Activated CD4-positive, CD25-positive, alpha-beta regulatory T cell treated with anti-CD3 and anti-CD28 coated beads, Interleukin-2, amount 50 U/mL, for 24 hours (primary cell): Measurements from ENCODE around the gene MFSD12.
A peak's percentile ranks its signal among the peaks of the same experiment; 100 is the strongest.
"Not testable (repeated sequence)": the region's sequence is repeated elsewhere in the genome, so short reads cannot be mapped to it uniquely, and the experiment has no call there.

ENCODE experiments used
- ATAC-seq, 2 donors: fragments of 150-1000 bp; cut with Tn5 transposase; one replicate each; pipeline ENCODE4 v1.10.0; 2021; ENCODE audit warnings: mild to moderate bottlenecking in 1 of 2, moderate library complexity in 1 of 2

The MFSD12 gene

GRCh38 chr19:3584036-3584802, 26.8 kb upstream of the MFSD12 start:
- ATAC-seq = not testable (repeated sequence)

GRCh38 chr19:3581792-3582191, 24.4 kb upstream of the MFSD12 start:
- ATAC-seq = not testable (repeated sequence)

- no peak for ATAC-seq
Measured at GRCh38 chr19:3580156-3580934, 23.0 kb upstream of the MFSD12 start.

DNA sequence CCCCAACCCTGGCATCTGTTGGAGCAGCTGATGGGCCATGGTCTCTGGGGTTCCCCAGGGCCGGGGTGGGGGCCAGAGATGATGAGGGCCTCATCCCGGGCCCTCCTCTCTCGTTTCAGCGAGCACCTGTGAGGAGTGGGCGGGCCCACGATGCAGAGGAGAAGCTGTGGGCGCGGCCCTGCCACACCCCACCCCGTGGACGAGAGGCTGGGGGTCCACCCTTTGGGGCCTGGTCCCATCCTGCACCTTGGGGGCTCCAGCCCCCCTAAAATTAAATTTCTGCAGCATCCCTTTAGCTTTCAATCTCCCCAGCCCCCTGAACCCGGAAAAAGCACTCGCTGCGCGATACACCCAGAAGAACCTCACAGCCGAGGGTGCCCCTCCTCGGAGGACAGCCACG, 21.0 kb upstream of the MFSD12 start:
- ATAC-seq = no peak

GRCh38 chr19:3577723-3578344, 20.4 kb upstream of the MFSD12 start:
- ATAC-seq = no peak

- ATAC-seq = no peak
Measured at GRCh38 chr19:3576696-3577443, 19.5 kb upstream of the MFSD12 start.

DNA sequence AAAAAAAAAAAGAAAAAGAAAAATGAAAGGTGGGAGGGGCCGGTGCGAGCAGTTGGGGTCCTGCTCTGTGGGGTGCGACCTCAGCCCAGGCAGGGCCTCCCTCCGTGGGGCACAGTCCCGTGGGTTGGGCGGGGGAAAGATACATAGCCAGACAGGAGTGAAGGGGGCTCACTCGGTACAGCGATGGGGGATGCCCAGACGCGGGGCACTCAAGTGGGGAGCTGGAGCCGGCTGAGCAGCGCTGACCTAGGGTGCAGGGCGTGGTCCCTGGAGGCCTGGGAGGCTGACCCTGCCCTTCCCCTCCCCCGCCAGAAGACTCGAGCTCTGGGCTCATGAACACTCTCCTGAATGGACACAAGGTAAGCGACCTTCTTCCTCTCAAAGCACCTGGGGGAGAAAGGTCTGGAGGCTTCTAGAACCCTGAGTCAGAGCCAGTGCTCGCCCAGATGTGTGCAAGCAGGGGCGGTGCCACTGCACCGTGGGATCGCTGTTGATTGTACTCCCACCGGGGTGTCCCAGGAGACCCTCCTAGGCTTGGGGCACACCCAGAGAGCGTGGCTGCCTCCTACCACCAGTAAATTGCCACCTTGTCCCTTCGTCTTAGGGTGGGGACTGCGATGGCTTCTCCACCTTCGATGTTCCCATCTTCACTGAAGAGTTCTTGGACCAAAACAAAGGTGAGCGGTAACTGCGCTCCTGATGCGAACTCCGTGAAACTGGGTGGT, 18.7 kb upstream of the MFSD12 start:
- no peak for ATAC-seq

DNA sequence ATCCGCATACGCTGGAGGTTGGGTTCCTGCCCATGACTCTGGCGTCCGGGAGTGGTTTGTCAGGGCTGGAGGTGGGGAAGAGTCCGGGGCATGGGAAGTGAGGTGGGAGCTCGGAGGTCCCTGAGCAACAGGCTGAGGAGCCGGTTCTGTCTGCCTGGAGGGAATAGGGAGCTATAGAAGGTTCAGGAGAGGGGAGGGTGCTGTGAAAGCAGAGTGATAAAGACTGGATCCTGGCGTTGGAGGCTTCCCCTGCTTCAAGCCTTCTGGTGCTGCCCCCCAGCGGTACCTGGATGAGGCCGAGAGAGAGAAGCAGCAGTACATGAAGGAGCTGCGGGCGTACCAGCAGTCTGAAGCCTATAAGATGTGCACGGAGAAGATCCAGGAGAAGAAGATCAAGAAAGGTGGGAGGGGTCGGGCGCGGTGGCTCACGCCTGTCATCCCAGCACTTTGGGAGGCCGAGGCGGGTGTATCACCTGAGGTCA, 17.9 kb upstream of the MFSD12 start:
- no peak for ATAC-seq

DNA sequence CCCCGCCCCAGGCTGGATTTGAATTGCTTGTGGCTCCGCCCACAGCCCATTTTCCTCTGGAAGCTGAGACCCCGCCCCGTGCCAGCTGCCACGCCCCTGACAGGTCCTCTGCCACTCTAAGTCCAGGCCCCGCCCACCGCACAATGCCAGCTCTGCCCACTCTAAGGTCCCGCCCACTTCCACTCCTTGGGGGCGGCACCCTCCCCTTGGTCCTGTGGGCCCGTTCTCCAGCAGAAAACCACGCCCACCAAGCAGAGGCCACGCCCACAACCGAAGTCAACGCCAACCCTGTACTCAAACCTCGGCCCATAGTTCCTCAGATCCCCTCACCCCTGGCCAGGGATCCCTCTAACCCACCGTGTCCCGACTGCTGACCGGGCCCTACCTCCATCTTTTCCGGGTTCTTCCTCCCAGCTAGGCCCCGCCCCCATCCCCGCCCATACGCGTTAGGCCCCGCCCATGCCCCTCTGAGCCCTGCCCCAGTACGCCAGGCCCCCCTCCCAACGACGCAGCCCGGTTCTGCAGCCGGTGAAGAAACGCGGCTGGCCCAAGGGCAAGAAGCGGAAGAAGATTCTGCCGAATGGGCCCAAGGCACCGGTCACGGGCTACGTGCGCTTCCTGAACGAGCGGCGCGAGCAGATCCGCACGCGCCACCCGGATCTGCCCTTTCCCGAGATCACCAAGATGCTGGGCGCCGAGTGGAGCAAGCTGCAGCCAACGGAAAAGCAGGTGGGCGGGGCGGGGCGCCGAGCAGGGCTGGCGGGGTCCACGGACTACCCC, 16.7 kb upstream of the MFSD12 start:
- no peak for ATAC-seq

GRCh38 chr19:3573162-3573857, 15.9 kb upstream of the MFSD12 start:
- no peak for ATAC-seq

DNA sequence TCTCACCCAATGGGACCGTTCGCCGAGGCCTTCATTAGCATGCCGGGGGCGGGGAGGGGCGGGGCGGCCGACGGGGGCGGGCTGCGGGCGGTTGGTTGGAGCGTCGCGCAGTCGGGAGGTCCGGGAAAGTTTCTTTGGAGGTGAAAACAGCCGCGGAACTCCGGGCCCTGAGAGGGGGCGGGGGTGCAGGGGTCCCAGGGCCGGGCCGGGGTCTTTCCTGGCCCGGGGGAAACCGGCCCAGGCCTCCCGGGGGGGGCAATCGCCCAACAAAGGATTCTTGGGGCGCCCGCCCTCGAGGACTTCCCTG, 15.4 kb upstream of the MFSD12 start, which contains the start of gene HMG20B:
Gene HMG20B (plus strand): TSS at position 90 of the 307 bp plus-strand sequence. CDS start 366 bp downstream, outside the sequence.
- no peak for ATAC-seq

DNA sequence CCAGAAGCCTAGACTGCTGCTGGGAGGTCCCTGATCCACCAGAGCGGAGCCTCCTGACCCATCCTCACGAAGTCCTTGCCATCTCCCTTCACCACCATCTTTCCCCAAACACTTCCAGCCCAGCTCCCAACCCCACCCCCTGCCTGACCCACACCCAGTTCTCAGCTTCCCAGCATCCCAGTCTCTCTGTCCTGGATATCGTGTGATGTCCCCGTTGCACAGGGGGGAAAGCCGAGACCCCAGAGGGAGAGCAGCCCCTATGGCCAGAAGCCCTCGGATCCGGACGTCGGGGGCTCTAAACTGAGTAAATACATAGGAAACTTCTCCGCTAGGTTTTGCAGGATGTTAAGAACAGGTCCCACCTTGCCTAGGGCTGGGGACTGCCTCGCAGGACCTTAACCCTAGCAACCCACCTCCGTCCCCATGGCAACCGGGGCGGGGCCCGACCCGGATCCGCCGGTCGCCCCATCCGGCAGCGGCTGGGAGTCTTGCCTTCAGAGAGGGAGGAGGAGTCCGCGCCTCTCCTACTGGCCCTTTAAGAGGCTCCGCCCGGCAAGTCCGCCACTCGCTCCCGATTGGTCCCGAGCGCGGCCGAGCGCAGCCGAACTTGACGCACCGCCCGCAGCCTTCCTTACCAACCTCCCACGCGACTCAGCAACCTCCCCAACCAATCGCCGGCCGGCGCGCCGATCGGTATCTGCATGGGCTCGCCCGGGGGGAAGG, 14.9 kb upstream of the MFSD12 start:
- peak; percentile 97 to 98 for ATAC-seq

DNA sequence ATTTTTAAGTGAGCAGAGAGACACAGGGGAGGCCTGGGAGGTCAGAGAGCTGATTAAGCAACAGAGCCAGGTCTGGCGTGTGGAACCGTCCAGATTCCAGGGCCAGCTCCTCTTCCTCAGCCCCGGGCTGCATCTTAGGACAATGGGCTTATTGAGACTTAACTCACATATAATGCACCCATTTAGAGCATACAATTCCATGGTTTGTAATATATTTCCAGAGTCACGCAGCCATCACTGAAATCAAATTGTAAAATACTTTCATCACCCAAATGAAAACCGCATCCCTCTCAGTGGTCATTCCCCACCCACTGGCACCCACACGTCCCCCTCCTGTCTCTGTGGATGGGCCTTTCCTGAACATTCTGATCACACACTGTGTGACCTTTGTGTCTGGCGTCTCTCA, 13.2 kb upstream of the MFSD12 start:
- no peak for ATAC-seq

GRCh38 chr19:3570042-3570441, 12.7 kb upstream of the MFSD12 start:
- ATAC-seq = not testable (repeated sequence)

GRCh38 chr19:3565139-3565538, 7.8 kb upstream of the MFSD12 start:
- no peak for ATAC-seq

- no peak for ATAC-seq
Measured at GRCh38 chr19:3563709-3564524, 6.5 kb upstream of the MFSD12 start.

- peak; percentile 48 to 51 for ATAC-seq
Measured at GRCh38 chr19:3556978-3557460, 367 bp downstream of the MFSD12 start.

DNA sequence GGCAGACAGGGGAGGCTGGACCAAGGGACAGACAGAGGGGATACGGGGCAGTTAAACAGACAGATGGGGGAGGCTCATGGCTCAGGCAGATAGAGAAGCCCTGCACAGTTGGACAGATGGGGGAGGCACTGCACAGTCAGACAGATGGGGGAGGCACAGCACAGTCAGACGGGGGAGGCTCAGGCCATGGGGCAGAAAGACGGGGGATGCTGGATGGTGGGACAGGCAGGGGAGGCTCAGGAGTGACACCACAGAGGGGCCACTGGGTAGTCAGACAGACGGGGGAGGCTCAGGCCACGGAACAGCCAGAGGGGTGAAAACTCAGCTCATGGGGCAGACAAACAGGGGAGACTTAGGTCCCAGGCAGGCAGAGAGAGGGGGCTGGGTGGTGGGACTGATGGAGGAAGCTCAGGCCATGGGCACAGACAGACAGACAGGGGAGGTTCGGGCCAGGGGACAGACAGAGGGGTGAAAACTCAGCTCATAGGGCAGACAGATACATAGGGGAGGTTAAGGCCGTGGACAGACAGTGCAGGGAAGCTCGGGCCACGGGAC, 886 bp downstream of the MFSD12 start:
- ATAC-seq = no peak
